Measurements from ENCODE around the gene SLC36A1. TPM values are rescaled to one million over a fixed set of nuclear protein-coding genes. Genes with fewer than 3 reads are reported as not detected.

SLC36A1 gene
- total RNA-seq, 1 donor from 2014 or later: 11.8 TPM

DNA sequence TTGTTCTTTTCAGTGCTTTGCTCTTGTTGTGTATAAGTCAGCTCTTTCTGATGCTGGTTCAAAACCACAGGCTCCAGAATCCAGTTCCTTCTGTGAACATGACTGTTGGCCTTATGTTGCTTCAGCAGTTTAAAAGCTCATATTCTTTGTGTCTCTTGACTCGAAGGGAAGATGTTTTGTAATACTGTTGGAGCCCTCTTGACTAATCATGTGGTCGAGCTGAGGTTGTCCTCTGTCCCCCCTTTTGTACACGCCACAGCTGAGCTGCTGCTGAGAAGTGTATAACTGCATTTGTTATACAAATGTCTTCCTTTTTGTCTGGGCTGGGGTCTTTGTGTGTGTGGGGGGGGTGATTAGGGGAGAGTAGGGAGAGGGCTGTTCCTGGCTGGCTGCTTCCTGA lies 35.8 kb downstream of the SLC36A1 start:
- DNase-seq (ENCODE audit: low read depth): peak; percentile 7

DNA sequence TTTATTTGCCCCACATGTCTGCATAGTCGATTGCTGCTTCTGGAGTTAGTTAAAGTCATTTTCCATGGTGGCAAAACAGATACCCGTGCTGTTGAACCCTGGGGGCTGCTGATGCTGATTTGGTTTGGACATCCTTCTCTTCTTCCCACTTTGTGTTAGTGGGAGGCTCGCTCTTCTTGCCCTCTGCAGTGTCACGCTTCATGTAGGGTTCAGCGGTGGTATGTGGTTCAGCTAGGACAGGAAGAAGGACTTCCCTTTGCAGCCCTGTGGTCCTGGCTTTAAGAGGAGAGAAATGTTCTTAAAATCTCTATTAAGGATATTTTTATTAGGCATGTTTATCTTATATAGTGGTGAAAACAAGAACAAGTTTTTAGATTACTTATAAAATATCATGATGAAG lies 36.2 kb downstream of the SLC36A1 start:
- no peak for DNase-seq (ENCODE audit: low read depth)

DNA sequence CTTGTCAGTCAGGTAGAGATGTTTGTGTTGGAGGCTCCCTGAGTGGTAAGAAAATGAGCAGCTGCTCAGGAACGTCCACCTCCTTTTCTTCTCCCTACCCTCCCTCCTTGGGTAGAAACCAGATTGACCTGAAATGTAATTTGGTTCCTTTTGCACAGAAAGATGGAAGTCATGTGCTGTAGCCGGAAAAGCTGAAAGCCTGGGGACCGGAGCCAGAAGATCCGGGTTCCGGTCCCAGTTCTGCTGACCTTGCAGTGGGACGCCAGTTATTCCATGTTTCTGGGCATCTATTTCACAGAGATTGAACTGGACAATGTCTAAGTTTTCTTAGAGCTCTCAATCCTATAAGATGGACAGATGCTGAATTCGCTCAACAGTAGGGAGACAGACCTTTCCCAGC lies 40.1 kb downstream of the SLC36A1 start:
- DNase-seq (ENCODE audit: low read depth): no peak

DNA sequence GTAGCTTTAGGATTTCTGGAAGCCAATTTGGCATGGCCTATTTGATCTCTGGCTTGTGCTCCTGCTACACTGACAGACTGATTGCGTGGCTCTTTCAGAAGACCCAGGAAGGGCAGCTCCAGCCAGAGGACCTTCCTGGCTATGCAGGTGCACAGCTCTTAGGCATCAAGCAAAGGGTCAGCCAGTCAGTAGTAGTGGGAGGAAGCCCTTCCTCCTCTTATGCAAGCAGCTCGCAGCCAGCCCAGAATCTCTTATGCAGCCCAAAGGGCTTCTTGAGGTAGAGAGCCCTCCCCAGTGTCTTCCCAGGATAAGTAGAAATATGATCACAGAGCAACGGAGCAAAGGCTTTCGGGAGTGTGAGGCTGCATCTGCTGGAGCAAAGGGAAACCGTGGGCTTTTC lies 43.2 kb downstream of the SLC36A1 start:
- no peak for DNase-seq (ENCODE audit: low read depth)

DNA sequence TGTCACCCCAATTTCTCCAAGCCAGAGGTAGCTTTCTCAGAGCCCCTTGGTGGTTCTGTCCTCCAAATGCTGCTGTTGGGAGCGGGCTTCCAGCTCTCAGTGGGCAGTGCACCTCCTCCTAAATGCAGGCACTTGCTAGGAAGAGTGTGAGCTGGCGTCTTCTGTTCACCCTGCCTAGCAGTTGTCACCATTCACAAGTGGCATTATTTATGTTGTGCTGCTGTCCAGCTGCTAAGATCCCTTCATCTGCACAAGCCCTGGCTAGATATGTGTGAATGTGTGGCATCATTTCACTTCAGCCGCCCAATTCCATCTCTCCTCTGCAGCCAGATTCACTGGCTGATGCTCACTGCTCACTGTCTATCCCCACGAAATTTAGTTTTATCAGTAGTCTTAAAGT lies 43.7 kb downstream of the SLC36A1 start:
- no peak for DNase-seq (ENCODE audit: low read depth)

DNA sequence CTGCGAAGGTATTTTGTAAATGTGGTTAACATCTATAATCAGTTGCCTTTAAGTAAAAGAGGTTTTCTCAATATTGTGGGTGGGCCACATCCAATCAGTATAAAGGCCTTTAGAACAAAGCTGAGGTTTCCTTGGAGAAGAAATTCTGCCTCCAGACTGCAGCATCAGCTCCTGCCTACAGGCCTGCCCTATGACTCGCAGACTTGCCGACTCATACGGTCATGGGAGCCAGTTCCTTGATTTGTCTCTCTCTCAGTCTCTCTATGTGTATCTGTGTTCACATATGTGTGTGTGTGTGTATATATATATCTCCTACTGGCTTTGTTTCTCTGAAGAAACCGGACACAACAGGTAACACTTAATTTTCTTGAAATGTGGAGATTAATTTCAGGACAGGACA lies 45.3 kb downstream of the SLC36A1 start:
- DNase-seq (ENCODE audit: low read depth): peak; percentile 15

DNA sequence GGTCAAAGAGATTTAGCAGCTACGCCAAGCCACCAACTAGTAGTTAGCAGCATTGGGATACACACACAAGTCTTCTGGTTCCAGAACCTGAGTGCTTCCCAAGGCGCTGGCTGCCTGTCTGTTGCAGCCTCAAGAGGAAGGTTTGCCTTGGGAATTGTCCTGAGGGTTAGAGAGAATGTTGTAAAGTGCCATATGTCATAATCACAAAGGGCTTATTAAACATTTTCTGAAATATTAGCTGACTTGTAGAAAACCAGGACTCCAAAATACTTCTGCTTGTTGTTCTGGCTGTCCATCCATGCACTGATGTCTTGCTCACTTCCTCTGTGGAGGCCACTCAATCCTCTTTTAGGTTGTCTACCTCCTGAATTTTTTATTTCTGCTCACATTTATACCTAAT lies 46.3 kb downstream of the SLC36A1 start:
- no peak for DNase-seq (ENCODE audit: low read depth)

DNA sequence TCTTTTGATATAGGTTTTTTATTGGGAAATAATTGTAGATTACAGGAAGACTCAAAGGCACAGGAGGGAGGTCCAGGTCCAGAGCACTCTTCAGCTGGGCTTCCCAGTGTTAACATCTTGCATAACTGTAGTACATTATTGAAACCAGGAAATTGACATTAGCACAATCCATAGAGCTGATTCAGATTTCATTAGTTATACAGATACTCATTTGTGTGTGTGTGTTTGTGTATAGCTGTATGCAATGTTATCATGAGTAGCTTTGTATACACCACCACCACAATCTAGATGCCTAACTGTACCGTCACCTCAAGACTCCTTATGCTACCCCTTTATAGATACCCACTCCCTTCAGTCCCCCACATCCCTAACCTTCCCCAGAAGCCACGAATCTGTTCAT lies 47.9 kb downstream of the SLC36A1 start:
- no peak for DNase-seq (ENCODE audit: low read depth)

DNA sequence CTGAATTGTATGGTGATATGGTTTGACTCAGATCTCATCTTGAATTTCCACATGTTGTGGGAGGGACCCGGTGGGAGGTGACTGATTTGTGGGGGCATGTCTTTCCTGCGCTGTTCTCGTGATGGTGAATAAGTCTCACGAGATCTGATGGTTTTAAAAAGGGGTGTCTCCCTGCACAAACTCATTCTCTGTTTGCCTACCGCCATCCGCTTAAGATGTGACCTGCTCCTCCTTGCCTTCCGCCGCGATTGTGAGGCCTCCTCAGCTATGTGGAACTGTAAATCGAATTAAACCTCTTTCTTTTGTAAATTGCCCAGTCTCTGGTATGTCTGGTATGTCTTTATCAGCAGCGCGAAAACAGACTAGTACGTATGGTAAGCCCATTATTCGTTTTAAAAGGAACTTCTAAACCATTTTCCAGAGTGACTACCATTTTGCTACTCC lies 48.7 kb downstream of the SLC36A1 start:
- DNase-seq (ENCODE audit: low read depth): no peak

DNA sequence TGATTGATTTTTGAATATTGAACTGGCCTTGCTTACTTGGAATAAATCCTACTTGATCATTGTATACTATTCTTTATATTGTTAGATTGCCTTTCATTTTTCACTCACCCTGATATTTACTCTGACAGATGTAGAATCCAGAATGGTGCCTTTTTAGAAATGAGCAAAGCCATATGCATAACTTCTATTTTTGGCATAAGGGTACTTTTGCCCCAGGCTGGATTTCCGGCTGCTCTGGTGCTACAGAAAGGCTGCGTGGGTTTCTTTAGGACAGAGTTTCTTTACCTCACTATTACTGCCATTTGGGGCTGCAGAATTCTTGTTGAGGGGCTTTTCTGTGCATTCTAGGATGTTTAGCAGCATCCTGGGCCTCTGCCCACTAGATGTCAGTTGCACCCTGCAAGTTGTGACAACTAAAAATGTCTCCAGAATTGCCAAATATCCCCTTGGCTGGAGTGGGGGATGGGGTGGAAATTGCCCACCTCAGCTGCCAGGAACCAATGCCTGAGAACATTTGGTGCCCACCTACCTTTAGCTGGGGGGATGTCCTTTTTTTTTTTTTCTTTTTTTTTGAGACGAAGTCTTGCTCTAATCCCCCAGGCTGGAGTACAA lies 50.1 kb downstream of the SLC36A1 start:
- no peak for DNase-seq (ENCODE audit: low read depth)

DNA sequence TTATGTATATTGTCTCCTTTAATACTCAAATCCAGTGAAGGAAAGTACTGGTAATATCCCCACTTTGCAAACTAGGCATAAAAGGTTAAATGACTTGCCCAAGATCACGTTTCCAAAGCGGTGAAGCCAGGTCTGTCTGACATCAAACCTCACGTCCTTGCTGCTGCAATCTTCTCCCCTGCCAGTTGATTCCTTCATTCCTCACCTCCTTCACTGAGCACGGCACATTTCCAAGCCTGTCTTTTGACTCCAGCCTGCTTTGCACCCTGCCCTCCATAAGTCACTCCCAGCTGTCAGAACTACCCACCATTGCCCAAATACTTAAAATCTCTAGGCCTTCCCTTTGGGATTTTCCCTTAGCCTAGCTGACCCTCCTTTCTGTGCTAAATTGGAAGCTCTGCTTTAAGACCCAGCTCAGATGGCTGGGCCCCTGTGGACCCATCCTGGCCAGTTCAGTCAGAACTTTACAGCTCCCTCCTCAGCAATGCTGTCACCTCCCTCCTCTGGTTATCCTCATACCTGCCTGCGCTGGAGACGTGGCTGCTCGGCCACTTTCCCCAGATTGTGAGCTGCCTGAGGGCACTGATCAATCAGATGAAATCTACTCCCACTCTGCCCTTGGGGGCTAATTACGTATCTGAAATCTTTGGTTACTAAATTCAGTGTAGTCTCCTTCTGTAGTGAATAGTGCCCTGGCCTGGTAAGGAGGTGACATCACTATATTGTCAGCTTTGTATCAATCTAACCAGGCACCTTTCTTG lies 51.2 kb downstream of the SLC36A1 start:
- DNase-seq (ENCODE audit: low read depth): no peak

DNA sequence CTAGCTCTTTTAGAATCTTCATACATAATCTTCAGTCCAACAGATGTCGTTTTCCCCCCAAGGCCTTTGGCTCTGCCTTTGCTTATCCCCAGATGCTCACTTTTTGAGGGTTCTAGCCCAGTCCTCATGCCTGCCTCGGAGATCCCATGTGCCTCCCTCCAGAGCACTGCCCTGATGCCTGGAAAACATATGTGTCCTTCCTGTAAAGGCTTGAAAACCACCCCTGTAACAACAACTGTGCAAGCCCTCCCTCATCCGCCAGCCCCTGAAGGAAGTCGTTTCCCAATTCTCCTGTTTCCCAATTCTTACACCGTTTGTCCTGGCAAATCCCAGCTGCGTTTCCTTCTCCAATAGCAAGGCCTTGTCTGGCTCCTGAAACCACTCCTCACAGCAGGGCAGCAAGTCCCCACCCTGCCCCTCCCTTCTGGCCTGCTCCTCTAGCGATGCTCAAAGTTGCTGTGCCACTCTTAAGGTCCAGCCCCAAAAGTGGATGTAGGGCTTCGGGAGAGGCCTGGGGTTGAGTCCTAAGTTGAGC lies 52.2 kb downstream of the SLC36A1 start:
- no peak for DNase-seq (ENCODE audit: low read depth)

DNA sequence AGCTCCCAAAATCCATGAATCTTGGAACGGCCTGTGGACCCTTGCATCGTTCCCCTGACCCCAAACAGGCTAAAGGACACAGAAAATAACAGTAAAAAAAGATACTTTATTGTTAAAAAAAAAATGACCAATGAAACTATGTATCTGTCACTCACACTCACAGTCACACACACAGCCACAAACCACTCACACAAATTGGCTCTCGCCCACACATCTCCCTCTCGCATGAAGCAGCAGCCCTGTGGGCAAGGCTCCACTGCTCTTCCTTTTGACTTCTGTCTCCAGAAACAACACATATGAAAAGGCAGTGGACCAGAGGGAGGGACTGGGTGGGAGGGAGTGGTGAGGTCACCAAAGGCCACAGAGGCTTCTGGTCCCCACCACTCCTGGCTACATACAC lies 56.6 kb downstream of the SLC36A1 start:
- no peak for DNase-seq (ENCODE audit: low read depth)

DNA sequence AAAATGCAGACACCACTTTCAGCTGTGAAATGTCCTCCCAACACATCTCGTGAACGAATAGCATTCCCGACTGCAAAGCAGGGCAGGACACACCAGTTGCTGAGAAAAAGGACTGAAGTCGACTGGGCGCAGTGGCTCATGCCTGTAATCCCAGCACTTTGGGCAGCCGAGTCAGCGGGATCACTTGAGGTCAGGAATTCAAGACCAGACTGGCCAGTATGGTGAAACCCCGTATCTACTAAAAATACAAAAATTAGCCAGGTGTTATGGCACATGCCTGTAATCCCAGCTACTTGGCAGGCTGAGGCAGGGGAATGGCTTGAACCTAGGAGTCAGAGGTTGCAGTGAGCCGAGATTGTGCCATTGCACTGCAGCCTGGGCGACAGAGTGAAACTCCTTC lies 60.9 kb downstream of the SLC36A1 start:
- DNase-seq (ENCODE audit: low read depth): peak; percentile 65

DNA sequence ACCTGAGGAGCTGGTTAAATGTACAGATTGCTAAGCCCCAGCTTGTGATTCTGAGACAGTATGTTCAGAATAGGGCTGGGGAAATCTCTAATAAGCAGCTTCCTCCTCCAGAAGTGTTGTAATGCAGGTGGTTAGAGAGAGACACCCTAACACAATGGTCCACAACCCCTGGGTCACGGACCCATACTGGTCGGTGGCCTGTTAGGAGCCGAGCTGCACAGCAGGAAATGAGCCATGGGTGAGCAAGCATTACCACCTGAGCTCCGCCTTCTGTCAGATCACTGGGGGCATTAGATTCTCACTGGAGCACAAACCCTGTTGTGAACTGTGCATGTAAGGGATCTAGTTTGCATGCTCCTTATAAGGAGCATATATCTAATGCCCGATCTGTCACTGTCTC lies 61.8 kb downstream of the SLC36A1 start:
- DNase-seq (ENCODE audit: low read depth): no peak

DNA sequence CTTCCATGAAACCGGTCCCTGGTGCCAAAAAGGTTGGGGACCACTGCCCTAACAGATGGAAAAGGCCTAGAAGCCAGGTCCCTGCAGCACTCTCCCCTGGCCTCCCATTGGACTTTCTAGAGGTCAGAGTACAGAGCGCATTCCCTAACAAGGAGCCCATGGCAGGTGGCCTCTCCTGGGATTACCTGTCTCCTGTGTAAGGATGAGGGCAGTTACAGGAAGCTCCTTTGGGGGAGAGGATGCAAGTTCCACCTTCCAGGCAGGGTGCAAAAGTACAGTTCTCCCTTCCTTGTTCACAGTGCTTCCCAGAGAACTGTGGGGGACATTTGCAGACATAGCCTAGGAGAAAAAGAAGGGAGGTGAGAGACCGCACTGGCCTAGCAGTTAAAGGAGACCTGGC lies 62.4 kb downstream of the SLC36A1 start:
- DNase-seq (ENCODE audit: low read depth): no peak

DNA sequence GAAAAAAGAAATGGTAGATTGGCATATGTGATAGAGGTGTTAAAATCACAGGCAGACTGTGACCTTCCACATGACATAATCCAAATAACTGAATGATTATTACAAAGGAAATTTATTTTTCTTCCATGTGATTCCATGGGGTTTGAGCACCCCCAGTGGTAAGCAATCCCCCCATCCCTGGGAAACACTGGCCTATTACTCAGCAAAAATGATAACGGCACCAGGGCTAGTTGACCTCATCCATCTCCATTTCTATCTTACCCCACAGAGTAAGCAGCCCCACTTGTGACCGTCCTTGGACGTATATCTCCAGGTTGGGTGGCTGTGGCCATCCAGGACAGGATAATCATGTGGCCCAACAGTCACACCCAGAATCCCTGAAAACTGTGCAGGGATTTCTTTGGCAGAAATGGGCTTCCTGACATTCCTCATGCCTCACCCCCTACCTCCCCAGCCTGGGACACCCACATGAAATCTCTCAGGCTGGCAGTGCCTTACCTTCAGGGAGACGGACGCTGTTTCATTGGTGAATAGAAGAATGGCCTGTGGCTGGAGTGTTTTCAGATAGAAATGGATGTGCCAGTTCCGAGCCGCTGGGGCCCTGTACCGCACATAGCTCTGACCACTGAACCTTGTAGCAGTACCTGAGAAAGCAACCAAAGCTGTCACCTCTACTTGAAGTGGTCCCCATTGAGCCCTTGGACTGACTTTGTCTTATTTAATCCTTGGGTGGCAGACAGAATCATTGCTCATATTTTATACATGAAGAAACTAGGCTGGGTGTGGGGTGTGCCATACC lies 69.9 kb downstream of the SLC36A1 start:
- no peak for DNase-seq (ENCODE audit: low read depth)

DNA sequence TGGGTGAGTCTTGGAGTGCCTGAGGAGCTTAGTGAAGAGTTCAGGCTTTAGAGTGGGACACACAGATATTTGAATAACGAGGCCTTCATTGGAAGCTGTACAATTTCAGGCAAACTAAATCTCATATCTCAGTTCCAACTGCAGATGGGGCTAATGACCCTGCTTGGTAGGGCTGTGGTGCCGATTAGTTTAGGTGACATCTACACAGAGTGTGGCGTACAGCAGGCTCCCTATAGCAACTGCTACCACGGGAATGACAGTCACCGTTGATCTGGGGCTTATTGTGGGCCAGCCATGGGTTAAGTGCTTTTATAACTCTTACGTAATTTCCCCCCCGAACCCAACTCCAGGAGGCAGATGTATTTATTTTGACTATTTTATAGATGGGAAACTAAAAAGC lies 72.9 kb downstream of the SLC36A1 start:
- peak; percentile 9 for DNase-seq (ENCODE audit: low read depth)

DNA sequence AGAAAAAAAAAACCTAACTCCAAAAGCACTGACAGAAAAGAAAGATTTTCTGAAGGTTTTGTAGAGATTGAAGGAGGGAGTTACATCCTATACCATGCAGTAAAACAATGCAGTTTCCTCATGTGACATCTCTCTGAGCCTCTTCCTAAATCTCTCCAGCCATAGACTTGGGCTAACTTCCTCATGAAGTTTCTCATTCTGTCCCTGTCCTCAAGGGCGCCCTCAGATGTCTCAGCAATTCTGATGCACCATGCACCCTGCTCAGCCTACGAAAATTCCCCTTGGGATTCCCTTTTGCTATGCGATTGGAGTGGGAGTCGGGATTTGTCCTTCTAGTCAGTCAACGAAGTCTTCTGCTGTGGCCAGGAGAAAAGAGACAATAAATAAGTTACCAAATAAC lies 74.8 kb downstream of the SLC36A1 start:
- DNase-seq (ENCODE audit: low read depth): no peak

DNA sequence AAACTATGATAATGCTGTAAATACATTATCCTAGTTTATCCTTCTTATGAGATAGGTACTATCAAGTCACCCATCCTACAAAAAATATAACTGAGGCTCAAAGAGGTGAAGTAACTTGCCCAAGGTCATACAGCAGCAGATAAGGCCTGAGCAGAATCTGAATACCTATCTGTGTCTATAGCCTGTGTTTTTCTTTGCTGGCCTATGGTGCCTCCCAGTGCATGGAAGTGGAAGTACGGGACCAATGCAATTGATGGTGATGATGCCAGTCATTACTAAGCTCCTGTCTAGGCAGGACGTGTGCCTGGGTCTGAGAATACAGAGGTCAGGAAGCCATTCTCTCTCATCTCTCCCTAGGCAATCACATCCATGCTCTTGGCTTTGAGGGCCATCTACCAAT lies 75.9 kb downstream of the SLC36A1 start:
- peak; percentile 58 for DNase-seq (ENCODE audit: low read depth)

DNA sequence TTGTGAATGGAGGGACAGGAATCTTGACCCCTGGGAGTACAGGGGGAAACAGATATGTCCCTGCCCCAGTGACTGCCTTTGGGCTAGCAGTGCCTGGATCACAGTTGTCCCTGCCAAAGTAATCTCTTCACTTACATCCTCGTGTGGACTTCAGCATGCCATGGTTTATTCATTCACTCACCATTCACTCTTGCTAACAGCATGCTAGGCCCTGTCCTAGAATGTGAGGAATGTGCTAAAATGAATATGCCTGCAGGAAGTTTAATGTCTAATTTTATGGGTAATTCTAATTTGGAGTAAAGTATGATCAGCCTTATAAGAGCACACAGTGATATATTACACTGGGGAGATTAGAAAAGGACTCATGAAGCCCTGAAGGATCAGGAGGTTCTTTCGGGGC lies 80.8 kb downstream of the SLC36A1 start:
- DNase-seq (ENCODE audit: low read depth): no peak

DNA sequence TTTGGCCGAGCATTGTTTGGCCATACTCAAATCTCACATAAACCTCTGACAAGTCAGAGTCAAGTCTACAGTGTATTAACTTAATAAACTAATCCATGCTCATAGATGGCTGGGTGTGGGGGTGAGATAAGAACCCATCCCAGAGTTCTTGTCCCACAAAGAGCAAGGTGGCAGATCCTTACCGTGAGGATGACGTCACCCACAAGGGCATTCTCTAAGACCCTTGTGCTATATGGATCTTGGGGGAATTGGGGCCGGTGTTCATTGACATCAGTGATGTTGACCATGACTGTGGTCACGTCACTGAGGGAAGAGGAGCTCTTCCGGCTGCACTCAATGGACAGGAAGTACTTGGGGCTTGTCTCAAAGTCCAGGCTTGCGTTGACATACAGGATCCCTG lies 81.6 kb downstream of the SLC36A1 start:
- DNase-seq (ENCODE audit: low read depth): no peak

Measured in myocyte (in vitro differentiated cells).